Large intestine (tissue), 3 donors: ENCODE data around the gene FAM222B. TPM values are rescaled to one million over a fixed set of nuclear protein-coding genes. Genes with fewer than 3 reads are reported as not detected.
"Not testable (repeated sequence)": the region's sequence is repeated elsewhere in the genome, so short reads cannot be mapped to it uniquely, and the experiment has no call there.

ENCODE experiments used
- DNase-seq, 2 donors: peaks; one replicate each; pipeline versions ENCODE4 v3.0.0 to v3.0.0-alpha.2; 2013
- H3K27ac ChIP-seq: one replicate; pipeline ENCODE4 v1.5.1; 2013; ENCODE audit warnings: low read length
- H3K27me3 ChIP-seq: 2 replicates; pipeline ENCODE4 v1.6.1; 2013; ENCODE audit warnings: low read length; ENCODE audit not compliant: control insufficient read depth, insufficient read depth
- H3K36me3 ChIP-seq: 2 replicates; pipeline ENCODE4 v1.6.1; 2013; ENCODE audit warnings: low read length; ENCODE audit not compliant: control insufficient read depth, insufficient read depth
- H3K4me1 ChIP-seq: one replicate; pipeline ENCODE4 v1.6.1; 2013; ENCODE audit warnings: low read length; ENCODE audit not compliant: control insufficient read depth, insufficient read depth
- H3K4me3 ChIP-seq: one replicate; pipeline ENCODE4 v1.5.1; 2013; ENCODE audit warnings: low read length
- H3K9me3 ChIP-seq: one replicate; pipeline ENCODE4 v1.6.1; 2013; ENCODE audit warnings: mild to moderate bottlenecking, low read depth, low read length, moderate library complexity; ENCODE audit not compliant: control insufficient read depth
- WGBS: methylation state at CpG from one replicate; pipeline ENCODE4 v1.1.5; 2013; ENCODE audit warnings: low lambda C conversion rate; ENCODE audit not compliant: insufficient coverage; 5-methylcytosine and 5-hydroxymethylcytosine counted together
- polyA plus RNA-seq: library from polyadenylated mRNA; unstranded; fragments of 120-200 nt; gene quantifications from one replicate; pipeline ENCODE4 v1.2.1, GENCODE V29; 2013

Gene FAM222B
- polyA plus RNA-seq, 1 donor = 24.0 TPM

- DNase-seq, H3K9me3 ChIP-seq, H3K4me1 ChIP-seq, H3K27me3 ChIP-seq, H3K4me3 ChIP-seq, H3K27ac ChIP-seq, H3K36me3 ChIP-seq: not testable (repeated sequence)
- no CpG with 5 or more reads among the region's 13 CpGs for WGBS
Observed at GRCh38 chr17:28779601-28780000, 63.0 kb downstream of the FAM222B start.

- no peak for DNase-seq
- WGBS = no CpG with 5 or more reads among the region's 1 CpG
- H3K4me1 ChIP-seq = no peaks in the 10 kb centered on the region
Observed at GRCh38 chr17:28777178-28777577, 65.4 kb downstream of the FAM222B start.

GRCh38 chr17:28774206-28774605 is 68.4 kb downstream of the FAM222B start:
- H3K4me1 ChIP-seq = no peaks in the 10 kb centered on the region
- DNase-seq = no peak
- H3K27me3 ChIP-seq = no peaks in the 10 kb centered on the region
- no peak overlapping the region for H3K27ac ChIP-seq
- peaks cover 3% of the 10 kb centered on the region for H3K36me3 ChIP-seq
- no peak overlapping the region for H3K4me3 ChIP-seq
- H3K9me3 ChIP-seq = no peaks in the 10 kb centered on the region
- 83% methylated on average over 1 of the region's 3 CpGs for WGBS

More at GRCh38 chr17:28777178-28777577, 65.4 kb downstream of the FAM222B start:
- peaks cover 10% of the 10 kb centered on the region for H3K36me3 ChIP-seq
- H3K27ac ChIP-seq = no peak overlapping the region
- H3K4me3 ChIP-seq = no peak overlapping the region
- H3K9me3 ChIP-seq = no peaks in the 10 kb centered on the region
- no peaks in the 10 kb centered on the region for H3K27me3 ChIP-seq

- Histone ChIP-seq H3K27ac (no peak overlapping the region), H3K27me3 (no peaks in the 10 kb centered on the region), H3K36me3 (peaks cover under 1% of the 10 kb centered on the region), H3K4me3 (no peak overlapping the region), H3K9me3 (no peaks in the 10 kb centered on the region), H3K4me1 (no peaks in the 10 kb centered on the region)
- no peak for DNase-seq
- WGBS = 100% methylated on average over 1 of the region's 6 CpGs
Observed at GRCh38 chr17:28773736-28774135, 68.9 kb downstream of the FAM222B start.

GRCh38 chr17:28765038-28765437 is 77.6 kb downstream of the FAM222B start:
- no peak for DNase-seq
- Histone ChIP-seq H3K36me3 (peaks cover 38% of the 10 kb centered on the region), H3K27me3 (no peaks in the 10 kb centered on the region), H3K4me3 (no peak overlapping the region), H3K27ac (no peak overlapping the region), H3K9me3 (no peaks in the 10 kb centered on the region), H3K4me1 (no peaks in the 10 kb centered on the region)
- no CpG with 5 or more reads among the region's 4 CpGs for WGBS

- Histone ChIP-seq H3K9me3 (no peaks in the 10 kb centered on the region), H3K36me3 (peaks cover 50% of the 10 kb centered on the region), H3K4me3 (no peak overlapping the region), H3K27me3 (no peaks in the 10 kb centered on the region), H3K27ac (no peak overlapping the region), H3K4me1 (no peaks in the 10 kb centered on the region)
- DNase-seq = peak in 1 of 2 donors; percentile 48
- WGBS = no CpG with 5 or more reads among the region's 5 CpGs
Observed at GRCh38 chr17:28763804-28764266, 78.8 kb downstream of the FAM222B start.

- no peaks in the 10 kb centered on the region for H3K4me1 ChIP-seq
- H3K4me3 ChIP-seq = no peak overlapping the region
- H3K36me3 ChIP-seq = peaks cover 56% of the 10 kb centered on the region
- no CpG with 5 or more reads among the region's 1 CpG for WGBS
- DNase-seq = no peak
- H3K27ac ChIP-seq = no peak overlapping the region
- H3K9me3 ChIP-seq = no peaks in the 10 kb centered on the region
- no peaks in the 10 kb centered on the region for H3K27me3 ChIP-seq
Observed at GRCh38 chr17:28763137-28763799, 79.3 kb downstream of the FAM222B start.

GRCh38 chr17:28760601-28761562 is 81.7 kb downstream of the FAM222B start:
- H3K27ac ChIP-seq = no peak overlapping the region
- peaks cover 63% of the 10 kb centered on the region for H3K36me3 ChIP-seq
- no peaks in the 10 kb centered on the region for H3K4me1 ChIP-seq
- DNase-seq = no peak
- no peak overlapping the region for H3K4me3 ChIP-seq
- no CpG with 5 or more reads among the region's 9 CpGs for WGBS
- no peaks in the 10 kb centered on the region for H3K27me3 ChIP-seq
- H3K9me3 ChIP-seq = no peaks in the 10 kb centered on the region

GRCh38 chr17:28759256-28759865 is 83.2 kb downstream of the FAM222B start:
- no peak for DNase-seq
- no peaks in the 10 kb centered on the region for H3K4me1 ChIP-seq
- H3K4me3 ChIP-seq = no peak overlapping the region
- H3K9me3 ChIP-seq = no peaks in the 10 kb centered on the region
- peaks cover 55% of the 10 kb centered on the region for H3K36me3 ChIP-seq
- H3K27ac ChIP-seq = no peak overlapping the region
- no CpG with 5 or more reads among the region's 18 CpGs for WGBS
- H3K27me3 ChIP-seq = no peaks in the 10 kb centered on the region

GRCh38 chr17:28758411-28759121 is 84.0 kb downstream of the FAM222B start:
- no peak for DNase-seq
- no peaks in the 10 kb centered on the region for H3K27me3 ChIP-seq
- H3K36me3 ChIP-seq = peaks cover 55% of the 10 kb centered on the region
- H3K4me1 ChIP-seq = no peaks in the 10 kb centered on the region
- no peak overlapping the region for H3K27ac ChIP-seq
- no peaks in the 10 kb centered on the region for H3K9me3 ChIP-seq
- WGBS = 100% methylated on average over 2 of the region's 32 CpGs
- H3K4me3 ChIP-seq = no peak overlapping the region
